Cardiac muscle cell (in vitro differentiated cells and primary cell): ENCODE results near the gene ANKRD26. TPM values are rescaled to one million over a fixed set of nuclear protein-coding genes. Genes with fewer than 3 reads are reported as not detected.
"Not testable (repeated sequence)": the region's sequence is repeated elsewhere in the genome, so short reads cannot be mapped to it uniquely, and the experiment has no call there.

Experiments
- DNase-seq, 2 donors: peaks; one replicate each; pipeline versions ENCODE4 v3.0.0 to v3.0.0-alpha.2; 2010 to 2017; ENCODE audit warnings: low read depth in 1 of 2, low spot score in 1 of 2
- H3K27ac ChIP-seq: fragments of 200-600 bp; sonication (generic); 2 replicates; pipeline ENCODE4 v1.5.1; 2016
- H3K27me3 ChIP-seq: fragments of 200-600 bp; sonication (generic); 2 replicates; pipeline ENCODE4 v1.6.0; 2016; ENCODE audit warnings: control low read depth
- H3K36me3 ChIP-seq: fragments of 200-600 bp; sonication (generic); 2 replicates; pipeline ENCODE4 v1.5.1; 2016; ENCODE audit warnings: control low read depth
- H3K4me1 ChIP-seq: fragments of 200-600 bp; sonication (generic); 2 replicates; pipeline ENCODE4 v1.8.1; 2017; ENCODE audit warnings: low read depth, mild to moderate bottlenecking, mixed run types
- H3K4me3 ChIP-seq: fragments of 200-600 bp; sonication (generic); 2 replicates; pipeline ENCODE4 v1.5.1; 2016; ENCODE audit warnings: mild to moderate bottlenecking
- H3K9me3 ChIP-seq: fragments of 200-600 bp; sonication (generic); 2 replicates; pipeline ENCODE4 v1.5.1; 2017; ENCODE audit warnings: low read depth, mild to moderate bottlenecking, control low read depth
- polyA plus RNA-seq: library from polyadenylated mRNA; unstranded; fragments of >200 nt; fragmentation: Nextera tagmentation; extraction: Ambion mirVana; gene quantifications from 2 replicates; pipeline ENCODE4 v1.2.1, GENCODE V29; 2016
- total RNA-seq: library from RNA; depleted of rRNA; stranded (reverse); fragments of >200 nt; gene quantifications from 2 replicates; pipeline ENCODE4 v1.2.3, GENCODE V29; 2016
- TF ChIP-seq, protein P1 (sequence below): IDR thresholded peaks from 2 replicates; pipeline ENCODE4 v1.5.1; 2012; ENCODE audit warnings: low read depth, mild to moderate bottlenecking, low read length

ANKRD26 gene
- total and polyA plus RNA-seq, 2 experiments from 2014 or later = 16.1 to 25.0 TPM

DNA sequence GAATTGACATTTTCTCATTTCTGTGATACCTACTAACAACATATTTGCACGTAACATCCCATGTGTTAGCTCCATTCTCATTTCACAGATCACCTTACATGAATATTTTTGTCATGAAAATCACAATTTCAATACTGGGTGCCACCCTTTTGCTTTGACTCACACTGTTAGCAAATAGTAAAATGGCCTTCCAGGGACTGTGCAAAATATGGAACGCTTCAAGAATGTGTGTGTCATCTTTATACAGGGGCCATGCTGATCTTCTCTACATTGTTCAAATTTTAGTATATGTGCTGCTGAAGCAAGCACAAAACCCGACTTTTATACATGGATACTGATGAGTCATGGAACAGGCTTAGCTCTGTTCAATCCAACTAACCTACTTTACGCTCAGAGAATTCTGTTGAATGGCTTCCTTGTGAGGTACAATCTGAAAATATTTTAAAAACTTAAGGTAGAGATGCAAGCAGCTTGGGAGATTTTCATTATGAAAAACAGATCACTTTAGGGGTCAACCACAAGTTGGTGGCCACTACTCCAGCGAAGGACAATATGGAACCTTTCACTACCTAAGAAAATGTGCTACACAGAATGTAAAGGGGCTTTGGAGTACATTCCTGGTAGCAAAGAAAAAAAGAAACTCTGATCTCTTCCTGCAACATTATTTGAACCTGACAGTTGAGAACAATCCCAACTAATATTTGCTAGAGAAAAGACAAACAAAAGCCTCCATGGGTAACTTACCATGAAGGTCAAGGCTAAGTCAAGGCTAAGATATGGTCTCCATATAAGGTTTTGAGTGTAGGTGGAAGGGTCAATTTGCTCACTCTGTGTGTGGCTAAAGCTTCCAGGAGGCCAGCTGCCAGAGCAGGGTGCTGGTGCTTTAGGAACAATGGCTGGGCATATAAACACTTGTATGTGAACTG lies 11.9 kb downstream of the ANKRD26 start:
- H3K36me3 ChIP-seq = peaks cover 33% of the 10 kb centered on the region
- TF ChIP-seq, protein P1, sequence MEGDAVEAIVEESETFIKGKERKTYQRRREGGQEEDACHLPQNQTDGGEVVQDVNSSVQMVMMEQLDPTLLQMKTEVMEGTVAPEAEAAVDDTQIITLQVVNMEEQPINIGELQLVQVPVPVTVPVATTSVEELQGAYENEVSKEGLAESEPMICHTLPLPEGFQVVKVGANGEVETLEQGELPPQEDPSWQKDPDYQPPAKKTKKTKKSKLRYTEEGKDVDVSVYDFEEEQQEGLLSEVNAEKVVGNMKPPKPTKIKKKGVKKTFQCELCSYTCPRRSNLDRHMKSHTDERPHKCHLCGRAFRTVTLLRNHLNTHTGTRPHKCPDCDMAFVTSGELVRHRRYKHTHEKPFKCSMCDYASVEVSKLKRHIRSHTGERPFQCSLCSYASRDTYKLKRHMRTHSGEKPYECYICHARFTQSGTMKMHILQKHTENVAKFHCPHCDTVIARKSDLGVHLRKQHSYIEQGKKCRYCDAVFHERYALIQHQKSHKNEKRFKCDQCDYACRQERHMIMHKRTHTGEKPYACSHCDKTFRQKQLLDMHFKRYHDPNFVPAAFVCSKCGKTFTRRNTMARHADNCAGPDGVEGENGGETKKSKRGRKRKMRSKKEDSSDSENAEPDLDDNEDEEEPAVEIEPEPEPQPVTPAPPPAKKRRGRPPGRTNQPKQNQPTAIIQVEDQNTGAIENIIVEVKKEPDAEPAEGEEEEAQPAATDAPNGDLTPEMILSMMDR = no peak
- no peak for DNase-seq

DNA sequence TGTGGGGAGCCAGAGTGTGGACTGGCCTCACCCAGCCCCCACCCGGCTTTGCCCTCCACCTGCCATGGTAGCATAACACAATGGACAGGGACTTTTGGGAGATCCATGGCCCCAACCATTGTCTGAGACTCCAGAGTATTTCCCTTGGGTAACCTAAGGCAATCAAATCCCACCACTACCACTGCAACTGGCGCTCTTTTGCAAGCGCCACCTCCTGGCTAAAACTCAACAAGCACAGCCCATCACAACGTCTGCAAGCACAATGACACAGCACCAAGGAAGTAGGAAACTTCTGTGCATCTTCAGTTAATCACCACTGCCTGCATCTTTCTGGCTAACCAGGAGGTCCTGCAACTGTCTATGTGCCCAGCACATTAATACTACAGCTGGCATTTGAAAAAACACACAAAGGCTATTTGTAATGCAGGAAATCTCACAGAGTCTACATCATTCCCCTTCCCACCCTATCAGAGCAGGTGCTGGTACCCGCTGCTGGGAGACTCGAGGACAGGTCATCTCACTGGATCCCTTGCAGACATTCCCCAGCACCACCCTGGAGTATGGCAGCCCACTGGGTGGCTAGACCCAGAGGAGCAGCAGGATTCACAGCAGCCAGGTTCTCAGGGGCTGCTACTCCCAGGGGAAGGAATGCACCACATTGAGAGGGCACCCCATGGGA lies 27.7 kb downstream of the ANKRD26 start:
- H3K36me3 ChIP-seq = peaks cover 20% of the 10 kb centered on the region
- no peaks in the 10 kb centered on the region for H3K27me3 ChIP-seq
- H3K9me3 ChIP-seq = no peaks in the 10 kb centered on the region
- H3K4me1 ChIP-seq = no peaks in the 10 kb centered on the region
- H3K27ac ChIP-seq = no peak overlapping the region
- TF ChIP-seq, protein P1 = no peak
- no peak for DNase-seq
- no peak overlapping the region for H3K4me3 ChIP-seq

More for the DNA sequence above, 11.9 kb downstream of the ANKRD26 start:
- peak overlapping the region; percentile 48 for H3K27ac ChIP-seq
- H3K4me3 ChIP-seq = no peak overlapping the region
- no peaks in the 10 kb centered on the region for H3K27me3 ChIP-seq
- H3K9me3 ChIP-seq = no peaks in the 10 kb centered on the region
- no peaks in the 10 kb centered on the region for H3K4me1 ChIP-seq

DNA sequence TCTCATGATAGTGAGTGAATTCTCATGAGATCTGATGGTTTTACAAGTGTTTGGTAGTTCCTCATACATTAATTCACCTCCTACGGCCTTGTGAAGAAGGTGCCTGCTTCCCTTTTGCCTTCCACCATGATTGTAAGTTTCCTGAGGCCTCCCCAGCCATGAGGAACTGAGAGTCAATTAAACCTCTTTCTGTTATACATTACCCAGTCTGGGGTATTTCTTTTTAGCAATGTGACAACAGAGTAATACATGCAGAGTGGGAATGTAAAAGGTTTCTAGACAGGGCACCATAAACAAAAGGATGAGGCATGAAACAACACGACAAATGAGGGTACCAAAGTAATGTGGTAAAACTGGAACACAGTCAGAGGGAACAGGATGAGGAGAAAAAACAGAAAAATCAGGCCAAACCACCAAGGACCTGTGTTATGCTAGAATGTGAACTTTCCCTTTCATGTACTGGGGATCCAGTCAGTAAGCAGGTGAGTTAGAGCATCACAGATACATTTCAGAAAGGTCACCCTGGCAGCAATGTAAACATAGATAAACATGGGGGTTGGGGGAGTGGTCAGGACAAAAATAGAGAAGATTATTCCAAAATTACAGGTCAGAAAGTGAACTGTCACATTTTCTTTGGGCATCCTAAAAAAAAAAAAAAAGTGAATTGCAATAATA lies 31.9 kb downstream of the ANKRD26 start:
- H3K4me1 ChIP-seq = no peaks in the 10 kb centered on the region
- H3K36me3 ChIP-seq = peaks cover 9% of the 10 kb centered on the region
- TF ChIP-seq, protein P1 = no peak
- H3K27me3 ChIP-seq = no peaks in the 10 kb centered on the region
- H3K27ac ChIP-seq = no peak overlapping the region
- H3K4me3 ChIP-seq = no peak overlapping the region
- no peak for DNase-seq
- H3K9me3 ChIP-seq = no peaks in the 10 kb centered on the region

DNA sequence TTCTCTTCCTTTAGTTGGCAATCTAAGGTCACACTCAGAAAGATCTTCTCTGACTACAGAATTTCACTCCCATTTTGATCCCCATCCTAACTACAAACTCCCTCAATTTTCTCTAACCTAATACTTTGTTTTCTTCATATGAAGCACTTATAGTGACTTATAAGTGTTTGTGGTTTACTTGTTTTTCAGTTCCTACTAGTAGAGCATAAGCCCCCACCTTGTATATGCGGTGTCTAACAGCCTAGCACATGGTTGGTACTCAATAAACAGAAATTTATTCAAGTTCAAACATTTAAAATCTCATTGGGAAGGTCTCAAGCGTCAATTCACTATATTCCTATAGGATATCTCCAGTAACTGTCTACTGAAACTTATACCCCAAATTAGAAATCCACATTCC lies 35.2 kb downstream of the ANKRD26 start:
- DNase-seq = no peak
- H3K4me3 ChIP-seq = no peak overlapping the region
- H3K27me3 ChIP-seq = no peaks in the 10 kb centered on the region
- peaks cover 22% of the 10 kb centered on the region for H3K36me3 ChIP-seq
- no peaks in the 10 kb centered on the region for H3K9me3 ChIP-seq
- H3K4me1 ChIP-seq = no peaks in the 10 kb centered on the region
- TF ChIP-seq, protein P1 = no peak
- no peak overlapping the region for H3K27ac ChIP-seq

DNA sequence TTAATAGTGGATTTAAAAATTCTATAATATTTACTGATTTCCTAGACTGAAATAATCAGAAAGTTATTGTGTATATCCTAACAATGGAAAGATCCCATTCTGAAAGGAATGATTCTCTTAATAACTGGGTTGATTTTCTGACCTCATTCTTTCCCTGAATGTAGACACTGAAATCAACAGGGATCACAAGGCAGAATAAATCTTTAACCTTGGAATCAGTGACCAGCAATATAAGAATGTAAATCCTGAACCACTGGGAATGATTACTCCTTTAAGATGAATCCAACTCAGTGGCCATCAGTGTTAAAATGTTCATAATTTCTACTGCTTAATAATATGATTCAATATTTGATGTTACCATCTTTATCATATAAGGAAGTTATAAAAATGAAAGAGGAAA lies 47.6 kb downstream of the ANKRD26 start:
- no peak overlapping the region for H3K27ac ChIP-seq
- no peaks in the 10 kb centered on the region for H3K4me1 ChIP-seq
- H3K9me3 ChIP-seq = no peaks in the 10 kb centered on the region
- TF ChIP-seq, protein P1 = no peak
- H3K36me3 ChIP-seq = peaks cover 30% of the 10 kb centered on the region
- no peak overlapping the region for H3K4me3 ChIP-seq
- no peak for DNase-seq
- no peaks in the 10 kb centered on the region for H3K27me3 ChIP-seq

DNA sequence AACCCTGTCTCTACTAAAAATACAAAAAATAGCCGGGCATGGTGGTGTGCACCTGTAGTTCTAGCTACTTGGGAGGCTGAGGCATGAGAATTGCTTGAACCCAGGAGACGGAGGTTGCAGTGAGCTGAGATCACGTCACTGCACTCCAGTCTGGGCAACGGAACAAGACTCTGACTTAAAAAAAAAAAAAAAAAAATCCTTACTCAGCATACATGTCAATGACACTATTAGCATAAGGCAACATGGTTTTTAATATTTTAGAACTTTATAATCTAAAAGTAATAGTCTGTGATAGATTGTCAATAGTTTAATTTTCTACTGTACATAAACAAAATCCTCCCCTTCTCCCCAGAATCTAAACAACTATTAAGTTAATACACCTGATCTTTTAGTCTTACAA lies 55.0 kb downstream of the ANKRD26 start:
- H3K27ac ChIP-seq, H3K4me1 ChIP-seq, H3K4me3 ChIP-seq, H3K27me3 ChIP-seq, DNase-seq, H3K9me3 ChIP-seq: not testable (repeated sequence)
- H3K36me3 ChIP-seq = peaks cover 22% of the 10 kb centered on the region
